ENCODE measurements around the gene KRTAP5-4.

- TF ChIP-seq CTCF (conservative IDR thresholded peaks at IDR 0.05; ENCODE audit: low read length) (no peak), EZH2phosphoT487 (IDR thresholded peaks at IDR 0.05; ENCODE audit: borderline replicate concordance) (no peak)
Observed at GRCh38 chr11:1671658-1672057, 49.7 kb upstream of the KRTAP5-4 start.
